GM21786 (cell line): ENCODE results near the gene DCK.
"Not testable (repeated sequence)": the region's sequence is repeated elsewhere in the genome, so short reads cannot be mapped to it uniquely, and the experiment has no call there.

ENCODE experiments used
- ATAC-seq: cut with Tn5 transposase; IDR thresholded peaks from one replicate; pipeline ENCODE4 v1.9.1; 2021; ENCODE audit not compliant: unreplicated experiment

DCK gene

DNA sequence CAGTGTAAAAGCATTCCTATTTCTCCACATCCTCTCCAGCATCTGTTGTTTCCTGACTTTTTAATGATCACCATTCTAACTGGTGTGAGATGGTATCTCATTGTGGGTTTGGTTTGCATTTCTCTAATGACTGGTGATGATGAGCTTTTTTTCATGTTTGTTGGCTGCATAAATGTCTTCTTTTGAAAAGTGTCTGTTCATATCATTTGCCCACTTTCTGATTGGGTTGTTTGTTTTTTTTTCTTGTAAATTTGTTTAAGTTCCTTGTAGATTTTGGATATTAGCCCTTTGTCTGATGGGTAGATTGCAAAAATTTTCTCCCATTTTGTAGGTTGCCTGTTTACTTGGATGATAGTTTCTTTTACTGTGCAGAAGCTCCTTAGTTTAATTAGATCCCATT lies 6.2 kb downstream of the DCK start:
- ATAC-seq: not testable (repeated sequence)

DNA sequence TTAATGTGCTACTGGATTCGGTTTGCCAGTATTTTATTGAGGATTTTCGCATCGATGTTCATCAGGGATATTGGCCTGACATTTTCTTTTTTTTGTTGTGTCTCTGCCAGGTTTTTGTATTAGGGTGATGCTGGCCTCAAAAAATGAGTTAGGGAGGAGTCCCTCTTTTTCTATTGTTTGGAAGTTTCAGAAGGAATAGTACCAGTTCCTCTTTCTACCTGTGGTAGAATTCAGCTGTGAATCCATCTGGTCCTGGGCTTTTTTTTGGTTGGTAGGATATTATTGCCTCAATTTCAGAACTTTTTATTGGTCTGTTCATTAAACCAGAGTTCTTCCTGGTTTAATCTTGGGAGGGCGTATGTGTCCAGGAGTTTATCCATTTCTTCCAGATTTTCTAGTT lies 7.9 kb downstream of the DCK start:
- ATAC-seq: not testable (repeated sequence)

DNA sequence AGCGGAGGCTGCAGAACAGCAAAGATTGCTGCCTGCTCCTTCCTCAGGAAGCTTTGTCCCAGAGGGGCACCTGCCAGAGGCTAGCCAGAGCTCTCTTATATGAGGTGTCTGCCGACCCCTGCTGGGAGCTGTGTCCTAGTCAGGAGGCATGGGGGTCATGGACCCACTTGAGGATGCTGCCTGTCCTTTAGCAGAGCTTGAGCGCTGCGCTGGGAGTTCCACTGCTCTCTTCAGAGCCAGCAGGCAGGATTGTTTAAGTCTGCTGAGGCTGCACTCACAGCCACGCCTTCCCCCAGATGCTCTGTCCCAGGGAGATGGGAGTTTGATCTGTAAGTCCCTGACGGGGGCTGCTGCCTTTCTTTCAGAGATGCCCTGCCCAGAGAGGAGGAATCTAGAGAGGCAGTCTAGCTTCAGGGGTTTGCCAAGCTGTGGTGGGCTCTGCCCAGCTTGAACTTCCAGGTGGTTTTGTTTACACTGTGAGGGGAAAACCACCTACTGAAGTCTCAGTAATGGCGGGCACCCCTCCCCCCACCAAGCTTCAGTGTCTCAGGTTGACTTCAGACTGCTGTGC lies 10.9 kb downstream of the DCK start:
- ATAC-seq: peak; percentile 41

DNA sequence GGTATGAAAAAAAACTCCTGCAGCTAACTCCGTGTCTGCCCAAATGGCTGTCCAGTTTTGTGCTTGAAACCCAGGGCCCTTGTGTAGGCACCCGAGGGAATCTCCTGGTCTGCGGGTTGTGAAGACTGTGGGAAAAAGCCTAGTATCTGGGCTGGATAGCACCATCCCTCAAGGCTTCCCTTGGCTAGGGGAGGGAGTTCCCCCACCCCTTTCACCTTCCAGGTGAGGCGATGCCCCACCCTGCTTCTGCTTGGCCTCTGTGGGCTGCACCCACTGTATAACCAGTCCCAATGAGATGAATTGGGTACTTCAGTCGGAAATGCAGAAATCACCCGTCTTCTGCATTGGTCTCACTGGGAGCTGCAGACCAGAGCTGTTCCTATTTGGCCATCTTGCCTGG lies 11.6 kb downstream of the DCK start:
- not testable (repeated sequence) for ATAC-seq

DNA sequence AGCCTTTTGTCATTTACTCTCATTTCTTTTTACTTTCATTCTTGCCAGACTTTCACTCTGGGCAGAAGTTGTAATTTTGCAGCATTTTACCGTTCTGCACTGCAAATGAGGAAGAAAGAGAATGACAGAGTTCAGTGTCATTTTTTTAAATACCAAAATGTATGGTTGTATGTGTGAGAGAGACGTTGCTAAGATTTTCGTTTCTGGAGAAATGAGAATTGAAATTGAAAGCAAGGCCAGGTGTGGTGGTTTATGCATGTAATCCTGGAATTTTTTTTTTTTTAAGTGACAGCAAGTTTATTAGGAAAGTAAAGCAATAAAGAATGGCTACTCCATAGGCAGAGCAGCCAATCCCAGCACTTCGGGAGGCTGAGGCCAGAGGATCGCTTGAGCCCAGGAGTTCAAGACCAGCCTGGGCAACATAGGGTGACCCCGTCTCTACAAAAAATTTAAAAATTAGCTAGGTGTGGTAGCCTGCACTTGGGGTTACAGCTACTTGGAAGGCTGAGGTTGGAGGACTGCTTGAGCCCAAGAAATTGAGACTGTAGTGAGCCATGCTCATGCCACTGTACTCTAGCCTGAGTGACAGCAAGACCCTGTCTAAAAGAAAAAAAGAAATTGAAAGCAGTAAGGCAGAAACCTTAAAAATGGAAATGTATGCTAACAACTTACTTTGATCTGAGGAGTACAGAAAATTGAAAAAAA lies 12.9 kb downstream of the DCK start:
- peak; percentile 71 for ATAC-seq

DNA sequence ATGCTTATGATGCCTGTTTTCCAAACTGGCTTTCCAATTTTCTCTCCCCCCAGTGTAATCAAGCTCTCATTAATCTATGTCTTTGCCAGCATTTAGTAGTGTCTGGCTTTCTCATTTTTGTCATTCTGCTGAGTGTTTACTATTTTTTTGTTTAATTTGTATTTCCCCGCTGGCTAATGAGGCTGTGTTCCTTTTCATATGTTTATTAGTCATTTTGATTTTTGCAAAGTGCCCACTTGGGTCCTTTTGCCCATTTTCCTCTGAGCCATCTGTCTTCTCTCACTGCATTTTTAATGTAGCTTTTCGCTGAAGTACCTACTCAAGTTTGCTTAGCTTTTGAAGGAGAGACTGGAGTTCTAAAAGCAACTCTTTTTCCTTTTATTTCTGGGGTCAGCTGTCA lies 14.7 kb downstream of the DCK start:
- no peak for ATAC-seq

DNA sequence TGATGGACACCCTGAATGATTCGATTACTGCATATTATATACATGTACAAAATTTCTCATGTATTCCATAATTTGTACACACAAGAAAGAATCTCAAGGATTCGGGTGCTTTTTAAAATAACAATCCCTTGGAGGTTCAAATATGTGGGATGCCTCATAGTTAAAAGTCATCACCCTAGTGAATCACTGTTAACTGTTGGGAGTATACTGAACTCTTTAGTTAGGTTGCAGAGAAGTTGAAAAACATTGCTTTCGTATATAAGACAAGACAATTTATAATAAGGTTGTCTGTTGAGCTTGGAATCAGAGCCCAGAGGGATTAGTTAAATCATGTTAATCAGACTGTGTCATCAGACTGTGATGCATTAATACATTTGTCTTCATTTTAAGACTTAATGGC lies 15.6 kb downstream of the DCK start:
- no peak for ATAC-seq

DNA sequence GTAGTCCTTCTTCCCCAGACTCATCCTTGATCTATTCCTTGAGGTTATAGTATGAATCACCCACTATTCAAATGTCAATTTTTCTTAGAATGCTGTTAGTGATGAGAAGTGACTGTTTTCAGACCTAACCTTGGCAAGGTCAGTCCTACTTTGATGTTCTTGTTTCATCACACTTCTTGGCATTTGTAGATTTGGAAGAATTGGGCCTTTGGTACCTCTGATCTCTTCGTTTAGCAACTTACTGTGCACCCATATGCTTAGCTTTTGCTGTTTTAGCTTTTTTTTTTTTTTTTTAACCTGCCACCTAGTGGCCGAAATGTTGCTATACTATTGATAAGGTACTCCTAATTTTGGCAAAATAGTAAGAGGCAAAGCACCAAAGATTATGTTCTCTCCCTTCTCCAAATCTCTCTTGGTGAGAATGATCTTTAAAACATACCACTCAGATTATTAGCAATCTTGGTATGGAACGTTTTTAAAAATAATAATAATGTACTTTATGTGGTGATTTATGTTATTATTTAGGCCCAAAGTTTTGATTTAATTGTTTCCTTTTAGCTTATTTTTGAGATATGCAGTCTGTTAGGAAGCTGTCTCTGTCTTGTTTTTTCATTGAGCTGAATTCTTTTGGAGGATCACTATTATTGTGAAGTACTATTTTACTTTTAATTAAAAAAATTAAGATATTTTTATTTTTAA lies 16.6 kb downstream of the DCK start:
- ATAC-seq: peak; percentile 50

DNA sequence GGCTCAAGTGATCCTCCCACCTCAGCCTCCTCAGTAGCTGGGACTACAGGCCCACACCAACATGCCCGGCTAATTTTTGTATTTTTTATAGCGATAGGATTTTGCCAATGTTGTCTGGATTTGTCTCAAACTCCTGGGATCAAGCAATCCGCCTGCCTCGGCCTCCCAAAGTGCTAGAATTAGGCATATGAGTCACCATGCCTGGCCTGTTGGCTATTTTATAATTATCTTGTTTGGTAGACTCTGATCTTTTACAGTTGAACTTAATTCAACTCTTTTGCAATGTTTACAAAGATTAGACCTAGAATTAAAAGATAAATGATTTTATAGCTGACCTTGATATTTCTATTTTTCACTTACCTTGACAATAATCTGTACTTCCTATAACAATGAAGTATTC lies 18.0 kb downstream of the DCK start:
- ATAC-seq: no peak

DNA sequence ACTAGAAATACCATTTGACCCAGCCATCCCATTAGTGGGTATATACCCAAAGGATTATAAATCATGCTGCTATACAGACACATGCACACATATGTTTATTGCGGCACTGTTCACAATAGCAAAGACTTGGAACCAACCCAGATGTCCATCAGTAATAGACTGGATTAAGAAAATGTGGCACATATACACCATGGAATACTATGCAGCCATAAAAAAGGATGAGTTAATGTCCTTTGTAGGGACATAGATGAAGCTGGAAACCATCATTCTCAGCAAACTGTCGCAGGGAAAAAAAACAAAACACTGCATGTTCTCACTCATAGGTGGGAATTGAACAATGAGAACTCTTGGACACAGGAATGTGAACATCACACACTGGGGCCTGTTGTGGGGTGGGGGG lies 23.9 kb downstream of the DCK start:
- not testable (repeated sequence) for ATAC-seq

DNA sequence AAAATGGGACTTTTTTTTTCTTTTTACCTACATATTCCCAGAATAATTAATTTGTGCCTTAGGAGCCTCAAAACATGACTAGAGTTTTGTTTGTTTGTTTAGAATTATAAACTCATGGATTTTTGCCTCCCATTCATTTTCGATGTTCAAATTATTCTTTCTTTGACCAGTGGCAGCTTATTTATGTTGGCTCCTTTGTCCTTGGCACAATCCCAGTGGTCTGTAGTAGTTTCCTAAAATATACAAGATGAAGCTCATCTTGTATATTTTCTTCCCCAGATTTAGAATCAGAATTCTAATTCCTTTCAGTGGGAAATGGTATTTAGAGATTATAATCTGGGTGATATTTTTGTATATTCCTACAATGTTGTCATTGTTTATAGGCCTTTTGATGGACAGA lies 27.2 kb downstream of the DCK start:
- no peak for ATAC-seq

DNA sequence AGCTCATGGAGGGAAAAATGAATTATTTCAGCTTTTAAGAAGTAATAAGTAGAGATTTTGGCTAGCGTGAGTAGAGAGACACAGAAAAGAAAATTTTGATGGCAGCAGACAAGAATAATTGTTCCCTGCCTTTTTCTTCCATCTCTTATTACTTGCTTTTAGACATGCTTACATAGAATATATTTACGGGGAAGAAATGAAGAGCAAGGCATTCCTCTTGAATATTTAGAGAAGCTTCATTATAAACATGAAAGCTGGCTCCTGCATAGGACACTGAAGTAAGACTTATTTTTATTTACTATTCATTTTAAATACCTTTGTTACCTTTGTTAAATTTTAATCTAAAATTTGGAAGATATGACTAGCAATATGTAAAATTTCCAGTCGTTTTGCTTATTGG lies 32.2 kb downstream of the DCK start:
- no peak for ATAC-seq

DNA sequence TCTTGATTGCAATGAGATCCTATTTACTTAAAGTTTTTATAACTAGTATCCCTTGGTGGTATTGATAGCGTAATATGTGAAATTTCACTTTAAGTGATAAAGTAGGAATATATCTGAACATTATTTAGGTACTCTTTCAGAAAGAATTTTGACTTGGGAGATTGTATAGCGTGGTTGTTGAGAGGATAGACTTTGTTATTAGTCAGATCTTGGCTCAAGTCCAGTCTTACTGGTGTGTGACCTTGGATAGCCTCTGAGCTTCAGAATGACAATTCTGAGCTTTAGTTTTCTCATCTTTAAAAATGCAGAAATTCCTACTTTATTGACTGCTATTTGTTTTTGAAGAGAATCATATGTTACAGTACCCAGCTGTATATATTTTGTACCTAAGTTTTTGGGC lies 32.6 kb downstream of the DCK start:
- no peak for ATAC-seq

DNA sequence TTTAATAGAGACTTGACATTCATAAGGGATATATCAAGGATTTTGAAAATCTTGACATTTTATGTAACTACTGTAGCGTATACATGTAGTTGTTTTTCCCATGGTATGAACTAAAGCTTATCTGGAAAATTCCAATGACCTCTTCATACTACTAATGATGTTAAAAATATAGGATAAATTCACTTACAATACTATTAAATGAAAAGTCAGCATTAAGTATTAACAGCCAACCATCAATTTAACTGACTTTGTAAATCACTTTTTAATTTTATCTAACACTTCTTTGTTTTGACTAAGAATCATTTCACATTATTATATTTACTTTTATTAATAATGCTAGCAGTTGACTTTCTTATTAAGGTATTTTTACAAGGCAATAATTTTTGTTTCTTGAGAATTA lies 34.2 kb downstream of the DCK start:
- no peak for ATAC-seq

DNA sequence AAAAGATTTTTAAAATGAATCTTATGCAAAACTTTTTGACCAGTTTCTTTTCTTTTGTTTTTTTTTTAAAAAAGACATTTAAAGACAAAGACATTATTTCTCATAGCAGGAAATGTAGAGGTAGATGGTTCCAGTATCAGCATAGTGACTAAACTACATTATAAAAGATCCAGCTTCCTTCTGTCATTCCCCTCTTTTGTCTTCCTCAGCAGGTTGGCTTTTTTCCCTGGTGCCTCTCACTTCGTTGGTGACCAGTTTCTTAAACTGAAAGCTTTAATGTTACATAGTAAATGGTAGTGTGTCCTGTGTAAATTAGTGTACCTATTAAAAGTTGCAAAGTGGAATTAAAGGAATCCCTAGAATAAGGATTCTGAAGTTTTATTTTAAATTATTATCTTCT lies 36.1 kb downstream of the DCK start:
- ATAC-seq: no peak

DNA sequence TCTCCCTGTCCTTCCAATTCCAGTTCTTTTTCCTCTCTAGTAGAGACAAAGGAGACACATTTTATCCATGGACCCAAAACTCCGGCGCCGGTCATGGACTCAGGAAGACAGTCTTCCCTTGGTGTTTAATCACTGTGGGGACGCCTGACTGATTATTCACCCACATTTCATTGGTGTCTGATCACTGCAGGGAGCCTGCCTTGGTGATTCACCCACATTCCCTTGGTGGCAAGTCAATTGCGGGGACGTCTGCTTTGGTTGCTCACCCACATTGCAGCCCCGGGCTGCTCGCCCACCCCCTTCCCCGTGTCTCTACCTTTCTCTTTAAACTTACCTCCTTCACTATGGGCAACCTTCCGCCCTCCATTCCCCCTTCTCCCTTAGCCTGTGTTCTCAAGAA lies 38.7 kb downstream of the DCK start:
- not testable (repeated sequence) for ATAC-seq

DNA sequence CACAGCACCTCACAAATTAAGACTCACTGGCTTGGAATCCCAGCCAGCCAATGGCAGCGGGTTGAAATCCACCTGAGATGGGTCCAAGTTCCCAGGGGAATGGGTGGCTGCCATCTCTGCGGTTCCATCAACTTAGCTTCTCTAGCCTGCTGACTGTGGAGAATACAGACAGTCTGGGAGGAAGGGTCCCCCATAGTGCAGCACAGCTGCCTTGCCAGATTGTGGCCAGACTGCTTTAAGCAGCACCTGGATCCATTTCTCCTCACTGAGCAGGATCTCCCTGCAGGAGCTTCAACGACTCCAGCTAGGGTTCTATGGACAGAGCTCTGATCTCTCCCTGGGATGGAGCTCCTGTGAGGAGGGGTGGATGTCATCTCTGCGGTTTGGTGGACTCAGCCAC lies 51.8 kb downstream of the DCK start:
- ATAC-seq: no peak

DNA sequence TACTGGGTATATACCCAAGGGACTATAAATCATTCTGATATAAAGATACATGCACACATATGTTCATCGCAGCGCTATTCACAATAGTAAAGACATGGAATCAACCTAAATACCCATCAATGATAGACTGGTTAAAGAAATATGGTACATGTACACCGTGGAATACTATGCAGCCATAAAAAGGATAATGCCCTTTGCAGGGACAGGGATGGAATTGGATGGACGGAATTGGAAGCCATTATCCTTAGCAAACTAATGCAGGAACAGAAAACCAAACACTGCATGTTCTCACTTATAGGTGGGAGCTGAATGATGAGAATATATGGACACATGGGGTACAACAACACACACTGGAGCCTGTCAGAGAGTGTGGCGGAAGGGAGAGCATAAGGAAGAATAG lies 55.9 kb downstream of the DCK start:
- no peak for ATAC-seq

DNA sequence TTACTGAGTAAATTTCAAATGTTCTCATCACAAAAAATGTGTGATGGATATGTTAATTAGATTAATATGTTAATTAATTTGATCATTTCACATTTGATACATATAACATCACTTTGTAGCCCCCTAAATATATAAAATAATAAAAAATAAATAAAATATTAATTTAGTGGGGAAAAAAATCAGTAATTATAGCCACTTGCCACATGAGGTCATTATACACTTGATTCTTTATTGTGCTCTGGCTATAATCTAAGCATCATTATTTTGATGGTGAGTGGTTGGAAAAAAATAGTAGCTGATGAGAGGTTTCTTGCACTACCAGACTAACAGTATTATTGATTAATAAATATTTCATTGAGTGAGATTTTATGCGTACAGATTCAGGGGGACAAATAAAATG lies 57.4 kb downstream of the DCK start:
- no peak for ATAC-seq

DNA sequence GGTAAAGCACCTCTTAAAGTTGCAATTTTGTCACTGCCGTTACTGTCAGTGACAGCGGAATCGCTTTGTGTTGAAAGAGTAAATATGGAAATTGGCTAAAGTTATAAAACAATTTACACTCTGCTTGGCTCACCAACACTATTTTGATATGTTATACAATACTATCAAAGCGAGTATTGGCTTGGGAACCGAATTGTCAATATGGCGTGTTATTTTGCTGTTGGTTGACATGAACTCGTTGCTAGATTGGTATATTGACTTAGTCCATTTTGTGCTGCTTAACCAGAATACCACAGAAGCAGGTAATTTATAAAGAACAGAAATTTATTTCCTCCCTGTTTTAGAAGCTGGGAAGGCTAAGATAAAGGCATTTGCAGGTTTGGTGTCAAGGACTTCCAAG lies 58.6 kb downstream of the DCK start:
- no peak for ATAC-seq

DNA sequence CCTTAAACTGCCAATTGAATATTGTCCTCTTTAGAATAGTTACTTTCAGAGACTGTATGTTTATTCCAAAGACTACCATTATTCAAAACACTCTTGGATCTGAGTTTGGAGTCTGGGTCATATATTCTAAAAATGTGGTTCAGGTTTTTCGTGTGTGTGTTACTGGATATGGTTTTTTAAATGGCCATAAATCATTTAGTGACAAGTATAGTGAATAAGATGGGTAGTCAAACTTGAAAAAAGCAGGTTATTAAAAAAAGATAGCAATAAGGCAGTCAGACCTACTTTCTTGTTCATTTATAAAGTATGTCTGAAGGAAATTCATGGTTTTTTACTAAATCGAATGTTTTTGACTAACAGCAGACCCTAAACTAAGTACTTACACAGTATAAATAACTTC lies 59.3 kb downstream of the DCK start:
- no peak for ATAC-seq

DNA sequence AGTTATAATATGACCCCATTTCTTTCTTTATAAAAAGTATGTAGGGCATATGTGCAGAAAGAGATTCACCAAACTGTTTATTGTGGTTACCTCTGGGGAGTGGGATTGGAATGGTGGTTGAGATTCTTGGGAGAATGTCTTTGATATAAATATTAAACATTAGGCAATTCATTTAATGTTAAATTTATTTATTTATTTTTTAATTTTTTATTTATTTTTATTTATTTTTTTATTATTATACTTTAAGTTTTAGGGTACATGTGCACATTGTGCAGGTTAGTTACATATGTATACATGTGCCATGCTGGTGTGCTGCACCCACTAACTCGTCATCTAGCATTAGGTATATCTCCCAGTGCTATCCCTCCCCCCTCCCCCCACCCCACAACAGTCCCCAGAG lies 60.2 kb downstream of the DCK start:
- not testable (repeated sequence) for ATAC-seq

DNA sequence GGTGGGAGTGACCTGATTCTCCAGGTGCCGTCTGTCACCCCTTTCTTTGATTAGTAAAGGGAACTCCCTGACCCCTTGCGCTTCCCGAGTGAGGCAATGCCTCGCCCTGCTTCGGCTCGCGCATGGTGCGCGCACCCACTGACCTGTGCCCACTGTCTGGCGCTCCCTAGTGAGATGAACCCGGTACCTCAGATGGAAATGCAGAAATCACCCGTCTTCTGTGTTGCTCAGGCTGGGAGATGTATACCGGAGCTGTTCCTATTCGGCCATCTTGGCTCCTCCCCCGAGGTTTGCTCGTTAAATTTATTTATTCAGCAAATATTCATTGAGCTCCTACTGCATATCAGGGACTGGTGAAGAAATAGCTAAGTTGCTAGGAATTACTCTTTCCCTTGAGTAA lies 66.1 kb downstream of the DCK start:
- not testable (repeated sequence) for ATAC-seq
